Measurements from ENCODE around the gene ACAT2.

DNA sequence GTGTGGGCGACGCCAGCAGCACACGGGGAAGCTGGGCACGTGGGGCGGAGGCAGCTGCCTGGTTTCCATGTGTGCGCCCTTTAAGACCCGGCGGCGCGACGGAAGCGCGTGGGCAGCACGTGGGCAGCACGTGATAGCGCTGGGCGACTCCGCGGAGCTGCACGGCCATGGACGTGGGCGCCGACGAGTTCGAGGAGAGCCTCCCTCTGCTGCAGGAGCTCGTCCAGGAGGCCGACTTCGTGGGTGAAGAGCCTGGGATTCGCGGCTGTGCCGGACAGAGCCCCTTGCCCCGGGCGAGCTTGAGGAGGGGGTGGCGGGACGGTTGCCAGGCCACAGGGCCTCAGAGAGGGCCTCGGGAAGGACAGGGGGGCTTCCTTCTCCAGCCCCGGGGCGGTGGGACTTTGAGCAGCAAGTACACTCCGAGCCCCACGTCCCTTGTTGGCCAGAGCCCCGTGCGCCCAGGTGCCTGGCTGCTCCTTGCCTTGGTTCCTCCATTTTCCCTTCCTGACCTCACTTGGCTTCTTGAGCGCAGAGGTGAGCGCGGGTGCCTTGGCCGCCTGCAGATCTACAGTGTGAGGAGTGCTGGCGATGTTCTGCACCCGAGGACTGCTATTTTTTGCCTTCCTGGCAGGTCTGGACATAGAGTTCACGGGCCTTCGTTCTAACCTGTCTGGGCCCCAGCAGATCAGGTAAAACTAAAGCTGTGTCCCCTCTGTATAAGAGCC, 38.5 kb downstream of the ACAT2 start, which contains the start of gene PNLDC1:
- TF ChIP-seq, protein P1, sequence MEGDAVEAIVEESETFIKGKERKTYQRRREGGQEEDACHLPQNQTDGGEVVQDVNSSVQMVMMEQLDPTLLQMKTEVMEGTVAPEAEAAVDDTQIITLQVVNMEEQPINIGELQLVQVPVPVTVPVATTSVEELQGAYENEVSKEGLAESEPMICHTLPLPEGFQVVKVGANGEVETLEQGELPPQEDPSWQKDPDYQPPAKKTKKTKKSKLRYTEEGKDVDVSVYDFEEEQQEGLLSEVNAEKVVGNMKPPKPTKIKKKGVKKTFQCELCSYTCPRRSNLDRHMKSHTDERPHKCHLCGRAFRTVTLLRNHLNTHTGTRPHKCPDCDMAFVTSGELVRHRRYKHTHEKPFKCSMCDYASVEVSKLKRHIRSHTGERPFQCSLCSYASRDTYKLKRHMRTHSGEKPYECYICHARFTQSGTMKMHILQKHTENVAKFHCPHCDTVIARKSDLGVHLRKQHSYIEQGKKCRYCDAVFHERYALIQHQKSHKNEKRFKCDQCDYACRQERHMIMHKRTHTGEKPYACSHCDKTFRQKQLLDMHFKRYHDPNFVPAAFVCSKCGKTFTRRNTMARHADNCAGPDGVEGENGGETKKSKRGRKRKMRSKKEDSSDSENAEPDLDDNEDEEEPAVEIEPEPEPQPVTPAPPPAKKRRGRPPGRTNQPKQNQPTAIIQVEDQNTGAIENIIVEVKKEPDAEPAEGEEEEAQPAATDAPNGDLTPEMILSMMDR (conservative IDR thresholded peaks at IDR 0.05) = no peak
- no peak for TF ChIP-seq ZFX (IDR thresholded peaks at IDR 0.05)
